H1 (cell line): ENCODE measurements around the gene RUFY3. TPM values are rescaled to one million over a fixed set of nuclear protein-coding genes. Genes with fewer than 3 reads are reported as not detected.

Source experiments
- CTCF ChIA-PET: fragments of 300-600 bp; sonication (Branson Sonifier 250); formaldehyde crosslinking; loops from one replicate; lab custom pipeline; 2021; ENCODE audit not compliant: partially characterized antibody; lab: Charles Lee
- POLR2A ChIA-PET: fragments of 300-600 bp; sonication (Branson Sonifier 250); formaldehyde crosslinking; loops from one replicate; lab custom pipeline; 2021; ENCODE audit warnings: inconsistent platforms; ENCODE audit not compliant: partially characterized antibody; lab: Charles Lee
- DNase-seq, 2 experiments: peaks; one replicate each; pipeline versions ENCODE4 v3.0.0 to v3.0.0-alpha.2; 2010 to 2022; ENCODE audit warnings: low spot score in 2 of 2, low read depth in 1 of 2, mixed read lengths in 1 of 2
- FAIRE-seq: peaks from 2 replicates; lab custom pipeline; 2011; peaks lifted over from hg19 to GRCh38; lab: Jason Lieb, UNC
- H2AFZ ChIP-seq: 2 replicates; pipeline ENCODE4 v1.8.1; 2012; ENCODE audit warnings: low read length, inconsistent platforms
- H2AK5ac ChIP-seq: 2 replicates; pipeline ENCODE4 v1.6.1; 2013; ENCODE audit warnings: low read depth, low read length
- H2BK120ac ChIP-seq: replicated peaks from 2 replicates; pipeline ENCODE3; 2013; ENCODE audit warnings: low read depth, low read length, inconsistent platforms
- H2BK12ac ChIP-seq: 2 replicates; pipeline ENCODE4 v1.6.1; 2013; ENCODE audit warnings: low read depth, low read length
- H2BK15ac ChIP-seq: 2 replicates; pipeline ENCODE4 v1.6.1; 2013; ENCODE audit warnings: low read length
- H2BK20ac ChIP-seq: 2 replicates; pipeline ENCODE4 v1.6.1; 2013; ENCODE audit warnings: low read length
- H2BK5ac ChIP-seq: 2 replicates; pipeline ENCODE4 v1.6.1; 2013; ENCODE audit warnings: low read depth, low read length
- H3K14ac ChIP-seq: 2 replicates; pipeline ENCODE4 v1.6.1; 2013; ENCODE audit warnings: inconsistent platforms; ENCODE audit not compliant: insufficient read length
- H3K18ac ChIP-seq: 2 replicates; pipeline ENCODE4 v1.6.1; 2013; ENCODE audit warnings: low read length; ENCODE audit errors: extremely low read depth
- H3K23ac ChIP-seq: 2 replicates; pipeline ENCODE4 v1.6.1; 2013; ENCODE audit warnings: inconsistent platforms; ENCODE audit not compliant: insufficient read length
- H3K23me2 ChIP-seq: 2 replicates; pipeline ENCODE4 v1.6.1; 2013; ENCODE audit warnings: low read depth, low read length
- H3K27ac ChIP-seq: 2 replicates; pipeline ENCODE4 v1.6.1; 2011; ENCODE audit warnings: low read depth, low read length, inconsistent platforms
- H3K27me3 ChIP-seq, 4 experiments: replicated peaks in 1 of 4; 1 replicate in 1 of 4; 2 replicates in 3 of 4; pipeline versions ENCODE4 v1.6.1 to v1.8.1; 2011 to 2013; ENCODE audit warnings: low read length in 3 of 4, mild to moderate bottlenecking in 3 of 4, inconsistent platforms in 2 of 4, mixed read lengths in 2 of 4, moderate library complexity in 1 of 4; ENCODE audit not compliant: control insufficient read depth in 3 of 4, insufficient read depth in 3 of 4; ENCODE audit errors: extremely low read depth in 1 of 4
- H3K36me3 ChIP-seq, 4 experiments: 2 replicates each; pipeline versions ENCODE4 v1.6.1 to v1.8.1; 2011 to 2013; ENCODE audit warnings: mild to moderate bottlenecking in 4 of 4, low read length in 3 of 4, moderate library complexity in 2 of 4, control low read depth in 1 of 4, inconsistent platforms in 1 of 4; ENCODE audit not compliant: insufficient read depth in 4 of 4, control insufficient read depth in 2 of 4
- H3K4ac ChIP-seq: replicated peaks from 2 replicates; pipeline ENCODE3; 2013; ENCODE audit warnings: low read length, low read depth, mixed read lengths, inconsistent platforms; ENCODE audit not compliant: insufficient read length
- H3K4me1 ChIP-seq, 4 experiments: replicated peaks in 1 of 4; 1 replicate in 1 of 4; 2 replicates in 3 of 4; pipeline versions ENCODE4 v1.6.1 to v1.8.1; 2011 to 2013; ENCODE audit warnings: low read length in 3 of 4, inconsistent platforms in 2 of 4, mixed read lengths in 1 of 4; ENCODE audit not compliant: insufficient read depth in 4 of 4, control insufficient read depth in 3 of 4
- H3K4me2 ChIP-seq, 2 experiments: 2 replicates each; pipeline versions ENCODE4 v1.6.1 to v1.8.1; 2011 to 2013; ENCODE audit warnings: low read depth in 2 of 2, low read length in 2 of 2, control low read depth in 1 of 2, inconsistent platforms in 1 of 2, mild to moderate bottlenecking in 1 of 2; ENCODE audit not compliant: insufficient read depth in 1 of 2
- H3K4me3 ChIP-seq, 4 experiments: fragments of 200-600, 300-600 bp in 1 of 4; sonication (generic), shearing (Covaris generic), sonication (Bioruptor Twin) in 1 of 4; 2 replicates each; pipeline versions ENCODE4 v1.5.1 to v1.8.1; 2011 to 2016; ENCODE audit warnings: low read length in 4 of 4, low read depth in 3 of 4, control low read depth in 2 of 4, inconsistent platforms in 2 of 4, mild to moderate bottlenecking in 2 of 4, mixed read lengths in 1 of 4, moderate library complexity in 1 of 4; ENCODE audit not compliant: insufficient read depth in 2 of 4; ENCODE audit errors: extremely low read depth in 1 of 4
- H3K56ac ChIP-seq: replicated peaks from 2 replicates; pipeline ENCODE3; 2013; ENCODE audit warnings: low read depth, mild to moderate bottlenecking, mixed read lengths, low read length, inconsistent platforms; ENCODE audit not compliant: insufficient read length
- H3K79me1 ChIP-seq: 2 replicates; pipeline ENCODE4 v1.6.1; 2013; ENCODE audit warnings: low read depth, low read length, control low read depth
- H3K79me2 ChIP-seq, 2 experiments: 2 replicates each; pipeline versions ENCODE4 v1.6.1 to v1.8.1; 2012 to 2013; ENCODE audit warnings: low read length in 2 of 2, mild to moderate bottlenecking in 2 of 2, inconsistent platforms in 1 of 2; ENCODE audit not compliant: insufficient read depth in 2 of 2, control insufficient read depth in 1 of 2
- H3K9ac ChIP-seq, 4 experiments: replicated peaks in 1 of 4; 1 replicate in 1 of 4; 2 replicates in 3 of 4; pipeline versions ENCODE4 v1.6.1 to v1.8.1; 2011 to 2013; ENCODE audit warnings: low read depth in 3 of 4, low read length in 3 of 4, control low read depth in 2 of 4, mild to moderate bottlenecking in 2 of 4, moderate library complexity in 2 of 4, inconsistent platforms in 1 of 4; ENCODE audit errors: extremely low read depth in 1 of 4
- H3K9me3 ChIP-seq, 2 experiments: 2 replicates each; pipeline versions ENCODE4 v1.6.1 to v1.8.1; 2012 to 2013; ENCODE audit warnings: mild to moderate bottlenecking in 2 of 2, moderate library complexity in 2 of 2, control low read depth in 1 of 2, inconsistent platforms in 1 of 2, low read depth in 1 of 2, low read length in 1 of 2, mixed read lengths in 1 of 2; ENCODE audit not compliant: insufficient read depth in 2 of 2
- H4K20me1 ChIP-seq, 2 experiments: replicated peaks in 1 of 2; 2 replicates each; pipeline versions ENCODE3 to v1.8.1; 2011 to 2013; ENCODE audit warnings: inconsistent platforms in 2 of 2, low read length in 2 of 2, mild to moderate bottlenecking in 1 of 2; ENCODE audit not compliant: insufficient read depth in 2 of 2, control insufficient read depth in 1 of 2
- H4K5ac ChIP-seq: 2 replicates; pipeline ENCODE4 v1.6.1; 2013; ENCODE audit warnings: low read length, low read depth, mixed read lengths, inconsistent platforms; ENCODE audit not compliant: insufficient read length
- H4K8ac ChIP-seq: 2 replicates; pipeline ENCODE4 v1.8.0; 2013; ENCODE audit warnings: mild to moderate bottlenecking, moderate library complexity, low read length, inconsistent platforms; ENCODE audit not compliant: insufficient read depth; ENCODE audit errors: extremely low read depth
- H4K91ac ChIP-seq: replicated peaks from 2 replicates; pipeline ENCODE3; 2013; ENCODE audit warnings: low read length, mixed read lengths, inconsistent platforms; ENCODE audit not compliant: insufficient read length
- CBX8 ChIP-seq: fragments of 300-800, 300-1000 bp; sonication (generic); IDR thresholded peaks from 2 replicates; pipeline ENCODE4 v1.7.1; 2016; ENCODE audit warnings: low read depth, low read length, borderline replicate concordance
- GABPA ChIP-seq: IDR thresholded peaks from 2 replicates; pipeline ENCODE4 v1.6.1; 2011; ENCODE audit warnings: mild to moderate bottlenecking, low read length, moderate library complexity, borderline replicate concordance; ENCODE audit not compliant: insufficient read depth
- JUND ChIP-seq: IDR thresholded peaks from 2 replicates; pipeline ENCODE4 v1.6.1; 2011; ENCODE audit warnings: mild to moderate bottlenecking, improper control_type of control experiment, low read length
- KDM1A ChIP-seq: fragments of 200-600, 300-600 bp; sonication (generic); IDR thresholded peaks from 2 replicates; pipeline ENCODE4 v1.7.1; 2016; ENCODE audit warnings: mild to moderate bottlenecking, low read length, borderline replicate concordance
- POU5F1 ChIP-seq: IDR thresholded peaks from 2 replicates; pipeline ENCODE4 v1.6.1; 2011; ENCODE audit warnings: low read depth, mild to moderate bottlenecking, low read length, moderate library complexity
- WGBS, 2 experiments: shearing (Covaris generic) in 1 of 2; methylation state at CpG; one replicate each; pipeline versions ENCODE4 v1.1.6 to v1.1.7; 2013 to 2015; ENCODE audit warnings: low lambda C conversion rate in 2 of 2, mixed read lengths in 2 of 2, inconsistent platforms in 1 of 2, low coverage in 1 of 2, missing lambda C conversion rate in 1 of 2; ENCODE audit not compliant: insufficient replicate concordance in 2 of 2, insufficient coverage in 1 of 2, insufficient read length in 1 of 2; ENCODE audit errors: extremely low coverage in 1 of 2, missing lambda C conversion rate in 1 of 2; 5-methylcytosine and 5-hydroxymethylcytosine counted together
- polyA plus RNA-seq, 7 experiments: library from polyadenylated mRNA; depleted of rRNA in 3 of 7; stranded (reverse) in 5 of 7; unstranded in 2 of 7; fragments of >200 nt in 5 of 7; fragments of 200-250 nt in 2 of 7; gene quantifications; 1 replicate in 5 of 7; 2 replicates in 1 of 7; 4 replicates in 1 of 7; pipeline versions ENCODE4 v1.2.1 to v1.2.3, GENCODE V29; 2011 to 2013; ENCODE audit warnings: missing spikeins in 2 of 7, mixed read lengths in 2 of 7
- total RNA-seq: library from RNA; stranded (reverse); fragmentation: NEBNext Ultra II Directional; extraction: Animal tissue kit (Norgen Biotek cat#: 25700); gene quantifications from 2 replicates; pipeline ENCODE4 v1.2.1, GENCODE V29; 2021

Gene RUFY3
- total and polyA plus RNA-seq, 2 of the 8 experiments (the other 6 are each of a cell fraction or from before 2014, with no cell fraction given) = 7.8 to 33.1 TPM

- Histone ChIP-seq H3K27ac (no peak overlapping the region), H3K79me1 (peaks cover 5% of the 10 kb centered on the region), H2BK12ac (no peak overlapping the region), H3K4me1 (peaks cover 0 to 5% (median 2%) of the 10 kb centered on the region in 4 experiments; a peak in 5 of 7 replicates), H4K5ac (no peak overlapping the region), H2AK5ac (no peak overlapping the region), H3K79me2 (no peaks in the 10 kb centered on the region), H3K36me3 (no peaks in the 10 kb centered on the region), H4K91ac (no peak overlapping the region), H2BK5ac (no peak overlapping the region), H4K8ac (no peak overlapping the region), H3K4ac (no peak overlapping the region), H3K9ac (no peak overlapping the region), H3K56ac (no peak overlapping the region), H3K9me3 (no peaks in the 10 kb centered on the region), H3K4me2 (no peak overlapping the region), H3K23me2 (no peaks in the 10 kb centered on the region), H3K4me3 (no peak overlapping the region), H4K20me1 (no peaks in the 10 kb centered on the region), H3K18ac (no peak overlapping the region), H2BK120ac (no peak overlapping the region), H2AFZ (no peak overlapping the region), H2BK15ac (no peak overlapping the region), H3K14ac (no peak overlapping the region), H3K23ac (no peak overlapping the region), H2BK20ac (no peak overlapping the region), H3K27me3 (no peaks in the 10 kb centered on the region)
- ChIA-PET POLR2A (interaction anchor here (1.6 kb wide), 1 partner anchor 9 kb away, joined by 5 read pairs; no protein-coding TSS in a partner anchor), CTCF (interaction anchor here (1.0 to 1.7 kb wide), 3 partner anchors 10 to 19 kb away, joined by 4 to 6 read pairs (median 4); no protein-coding TSS in a partner anchor)
- FAIRE-seq (no peak), DNase-seq (no peak)
- no peak for TF ChIP-seq JUND
- no peak for TF ChIP-seq GABPA
- TF ChIP-seq POU5F1 = no peak
- no peak for TF ChIP-seq CBX8
- TF ChIP-seq KDM1A = no peak
- 95% methylated on average over 1 of the region's 1 CpG; no CpG with 5 or more reads in 1 of the 2 experiments for WGBS, 2 experiments
Observed at GRCh38 chr4:70725633-70726032, 3.9 kb downstream of the RUFY3 start.
